ENCODE measurements around the gene PPP2R2D. TPM values are rescaled to one million over a fixed set of nuclear protein-coding genes. Genes with fewer than 3 reads are reported as not detected.

PPP2R2D gene
- total RNA-seq, 1 experiment from 2014 or later: 35.1 TPM

DNA sequence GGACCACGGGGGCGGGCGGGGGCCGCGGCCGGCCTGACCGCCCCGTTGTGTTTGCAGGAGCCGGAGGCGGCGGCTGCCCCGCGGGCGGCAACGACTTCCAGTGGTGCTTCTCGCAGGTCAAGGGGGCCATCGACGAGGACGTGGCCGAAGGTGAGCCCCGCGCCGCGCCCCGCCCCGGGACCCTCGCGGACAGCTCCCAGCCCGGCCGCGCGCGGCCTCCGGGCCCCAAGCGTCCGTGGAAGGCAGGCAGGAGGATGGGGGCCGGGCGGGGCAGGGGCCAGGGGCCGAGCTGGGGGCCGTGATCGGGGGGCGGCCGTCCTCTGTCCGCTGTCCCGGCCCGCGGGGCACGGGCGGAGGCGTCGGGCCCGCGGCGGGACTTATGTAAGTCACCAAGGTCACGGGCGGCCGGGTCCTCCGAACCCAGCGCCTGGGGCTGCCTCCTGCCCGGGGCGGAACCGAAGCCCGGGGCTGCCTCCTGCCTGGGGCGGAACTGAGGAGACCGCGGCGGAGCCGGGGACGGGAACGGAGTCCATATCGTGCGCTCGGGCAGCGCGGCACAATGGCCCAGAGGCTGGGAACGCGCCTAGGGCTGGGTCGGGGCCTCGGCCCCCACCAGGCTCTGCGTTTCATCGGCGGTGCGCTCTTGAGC is 497 bp downstream of the PPP2R2D start:
- H3K27ac Mint-ChIP-seq: peak overlapping the region in 1 of 3 experiments; percentile 82; a peak in 1 of 7 replicates
- H2AK5ac ChIP-seq (ENCODE audit: insufficient read length, low read length): no peak overlapping the region
- peak overlapping the region; percentile 62 for H3K4me2 ChIP-seq (ENCODE audit: insufficient read depth, insufficient read length, low read length)
- H3T11ph ChIP-seq (ENCODE audit: low read length): no peak overlapping the region
- H2BK20ac ChIP-seq (ENCODE audit: low read depth, low read length, poor library complexity, severe bottlenecking): no peak overlapping the region
- DNase-seq: no peak
- no peak overlapping the region for H3K27ac ChIP-seq (ENCODE audit: insufficient read length, low read depth, low read length)
- H3K56ac ChIP-seq (ENCODE audit: insufficient read length, low read depth, low read length): no peak overlapping the region
- H3K4me1 ChIP-seq (ENCODE audit: insufficient read depth, low read length): no peaks in the 10 kb centered on the region; the same call in 1 of the 2 replicates
- H3K14ac ChIP-seq (ENCODE audit: insufficient read depth, low read length): peak overlapping the region; percentile 85
- H2AFZ ChIP-seq (ENCODE audit: low read length): no peak overlapping the region
- no peak overlapping the region for H2BK120ac ChIP-seq (ENCODE audit: low read depth, low read length, poor library complexity, severe bottlenecking)
- no peak overlapping the region for H2BK5ac ChIP-seq (ENCODE audit: insufficient read length, low read length)
- H3K23me2 ChIP-seq (ENCODE audit: insufficient read length, low read depth, low read length, poor library complexity, severe bottlenecking): peaks cover 9% of the 10 kb centered on the region
- TF ChIP-seq, protein P1, sequence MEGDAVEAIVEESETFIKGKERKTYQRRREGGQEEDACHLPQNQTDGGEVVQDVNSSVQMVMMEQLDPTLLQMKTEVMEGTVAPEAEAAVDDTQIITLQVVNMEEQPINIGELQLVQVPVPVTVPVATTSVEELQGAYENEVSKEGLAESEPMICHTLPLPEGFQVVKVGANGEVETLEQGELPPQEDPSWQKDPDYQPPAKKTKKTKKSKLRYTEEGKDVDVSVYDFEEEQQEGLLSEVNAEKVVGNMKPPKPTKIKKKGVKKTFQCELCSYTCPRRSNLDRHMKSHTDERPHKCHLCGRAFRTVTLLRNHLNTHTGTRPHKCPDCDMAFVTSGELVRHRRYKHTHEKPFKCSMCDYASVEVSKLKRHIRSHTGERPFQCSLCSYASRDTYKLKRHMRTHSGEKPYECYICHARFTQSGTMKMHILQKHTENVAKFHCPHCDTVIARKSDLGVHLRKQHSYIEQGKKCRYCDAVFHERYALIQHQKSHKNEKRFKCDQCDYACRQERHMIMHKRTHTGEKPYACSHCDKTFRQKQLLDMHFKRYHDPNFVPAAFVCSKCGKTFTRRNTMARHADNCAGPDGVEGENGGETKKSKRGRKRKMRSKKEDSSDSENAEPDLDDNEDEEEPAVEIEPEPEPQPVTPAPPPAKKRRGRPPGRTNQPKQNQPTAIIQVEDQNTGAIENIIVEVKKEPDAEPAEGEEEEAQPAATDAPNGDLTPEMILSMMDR (conservative IDR thresholded peaks at IDR 0.05): no peak
- no peak overlapping the region for H3K23ac ChIP-seq (ENCODE audit: insufficient read length, low read depth, low read length)
- peaks cover 13% of the 10 kb centered on the region for H3K27me3 Mint-ChIP-seq (ENCODE audit: low read depth)
- no peaks in the 10 kb centered on the region for H3K79me1 ChIP-seq (ENCODE audit: insufficient read depth, low read depth, low read length, poor library complexity, severe bottlenecking)
- no peak overlapping the region for H3K18ac ChIP-seq (ENCODE audit: insufficient read length, low read depth, low read length)
- H4K5ac ChIP-seq (ENCODE audit: insufficient read length, low read depth, low read length): no peak overlapping the region
- H4K8ac ChIP-seq (replicated peaks; ENCODE audit: insufficient read length, low read depth, low read length): no peak overlapping the region
- no peaks in the 10 kb centered on the region for H4K20me1 ChIP-seq (ENCODE audit: control insufficient read depth, insufficient read depth, insufficient read length)
- no CpG with 5 or more reads among the region's 83 CpGs for WGBS (ENCODE audit: extremely low coverage, insufficient read length, low lambda C conversion rate)
- no peak overlapping the region for H2BK15ac ChIP-seq (ENCODE audit: low read depth, low read length)
- no peaks in the 10 kb centered on the region for H3K9me3 Mint-ChIP-seq
- no peak overlapping the region for H3K4ac ChIP-seq (ENCODE audit: low read depth, low read length)
- H2BK12ac ChIP-seq (ENCODE audit: insufficient read length, low read depth, low read length): no peak overlapping the region
- H3K36me3 Mint-ChIP-seq (ENCODE audit: insufficient read depth in 1 of 3, low read depth in 3 of 3): peaks cover 12 to 25% (median 12%) of the 10 kb centered on the region in 3 experiments; a peak in 6 of 7 replicates
- no peak overlapping the region for H4K91ac ChIP-seq (ENCODE audit: insufficient read length, low read depth, low read length)
- peak overlapping the region; percentile 68 for H3K9ac ChIP-seq (ENCODE audit: extremely low read depth, insufficient read length, low read length)
- H3K4me1 Mint-ChIP-seq: peaks cover 31 to 46% of the 10 kb centered on the region in 2 experiments
- no peaks in the 10 kb centered on the region for H3K9me3 ChIP-seq (ENCODE audit: control insufficient read depth, low read depth, low read length)
- H3K79me2 ChIP-seq (ENCODE audit: insufficient read depth, low read length): peaks cover 27% of the 10 kb centered on the region
- H3K27me3 ChIP-seq (ENCODE audit: insufficient read depth, low read length): no peaks in the 10 kb centered on the region; the same call in 1 of the 2 replicates
- peak overlapping the region; percentile 82 to 93 for H3K4me3 Mint-ChIP-seq
